Measurements from ENCODE around the gene DIPK1B.

DNA sequence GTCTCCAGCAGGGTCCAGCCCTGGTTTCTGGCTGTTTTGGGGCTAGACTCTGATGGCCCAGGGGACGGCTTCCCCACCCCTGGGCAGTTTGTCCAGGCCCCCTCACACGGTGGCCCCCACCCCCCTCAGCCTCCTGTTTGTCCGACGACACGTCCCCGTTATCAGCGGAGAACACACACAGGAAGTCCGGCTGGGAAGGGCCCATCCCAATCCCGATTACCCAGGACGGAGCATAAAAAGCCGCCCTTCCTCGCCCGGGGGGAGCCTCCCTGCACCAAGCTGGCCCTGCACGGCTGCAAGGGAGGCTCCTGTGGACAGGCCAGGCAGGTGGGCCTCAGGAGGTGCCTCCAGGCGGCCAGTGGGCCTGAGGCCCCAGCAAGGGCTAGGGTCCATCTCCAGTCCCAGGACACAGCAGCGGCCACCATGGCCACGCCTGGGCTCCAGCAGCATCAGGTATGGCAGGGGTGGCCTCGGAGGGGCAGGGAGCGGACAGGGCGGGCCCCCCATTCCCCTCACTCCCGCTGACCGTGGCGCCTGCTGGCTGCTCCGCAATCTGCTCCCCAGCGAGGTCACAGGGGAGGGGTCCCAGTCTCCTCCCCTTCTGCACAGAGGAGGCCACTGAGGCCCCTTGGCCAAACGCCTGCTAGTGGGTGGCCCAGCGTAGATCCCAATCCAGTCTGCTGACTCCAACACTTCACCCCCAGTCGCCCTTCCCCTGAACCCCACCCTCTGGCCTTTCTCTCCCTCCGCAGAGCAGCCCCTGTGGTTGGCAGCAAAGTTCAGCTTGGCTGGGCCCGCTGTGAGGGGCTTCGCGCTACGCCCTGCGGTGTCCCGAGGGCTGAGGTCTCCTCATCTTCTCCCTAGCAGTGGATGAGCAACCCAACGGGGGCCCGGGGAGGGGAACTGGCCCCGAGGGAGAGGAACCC, 49.5 kb upstream of the DIPK1B start, which contains the start of gene EGFL7:
- TF ChIP-seq, protein P1, sequence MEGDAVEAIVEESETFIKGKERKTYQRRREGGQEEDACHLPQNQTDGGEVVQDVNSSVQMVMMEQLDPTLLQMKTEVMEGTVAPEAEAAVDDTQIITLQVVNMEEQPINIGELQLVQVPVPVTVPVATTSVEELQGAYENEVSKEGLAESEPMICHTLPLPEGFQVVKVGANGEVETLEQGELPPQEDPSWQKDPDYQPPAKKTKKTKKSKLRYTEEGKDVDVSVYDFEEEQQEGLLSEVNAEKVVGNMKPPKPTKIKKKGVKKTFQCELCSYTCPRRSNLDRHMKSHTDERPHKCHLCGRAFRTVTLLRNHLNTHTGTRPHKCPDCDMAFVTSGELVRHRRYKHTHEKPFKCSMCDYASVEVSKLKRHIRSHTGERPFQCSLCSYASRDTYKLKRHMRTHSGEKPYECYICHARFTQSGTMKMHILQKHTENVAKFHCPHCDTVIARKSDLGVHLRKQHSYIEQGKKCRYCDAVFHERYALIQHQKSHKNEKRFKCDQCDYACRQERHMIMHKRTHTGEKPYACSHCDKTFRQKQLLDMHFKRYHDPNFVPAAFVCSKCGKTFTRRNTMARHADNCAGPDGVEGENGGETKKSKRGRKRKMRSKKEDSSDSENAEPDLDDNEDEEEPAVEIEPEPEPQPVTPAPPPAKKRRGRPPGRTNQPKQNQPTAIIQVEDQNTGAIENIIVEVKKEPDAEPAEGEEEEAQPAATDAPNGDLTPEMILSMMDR (IDR thresholded peaks at IDR 0.05) = no peak
- TF ChIP-seq POLR2A (IDR thresholded peaks at IDR 0.05) = peak in 1 of 2 donors; percentile 31

Data from thyroid gland (tissue), 4 donors.